H1 (cell line): Measurements from ENCODE around the gene LBR. TPM values are rescaled to one million over a fixed set of nuclear protein-coding genes. Genes with fewer than 3 reads are reported as not detected.

Experiments used
- CTCF ChIA-PET: fragments of 300-600 bp; sonication (Branson Sonifier 250); formaldehyde crosslinking; loops from one replicate; lab custom pipeline; 2021; ENCODE audit not compliant: partially characterized antibody; lab: Charles Lee
- POLR2A ChIA-PET: fragments of 300-600 bp; sonication (Branson Sonifier 250); formaldehyde crosslinking; loops from one replicate; lab custom pipeline; 2021; ENCODE audit warnings: inconsistent platforms; ENCODE audit not compliant: partially characterized antibody; lab: Charles Lee
- DNase-seq, 2 experiments: peaks; one replicate each; pipeline versions ENCODE4 v3.0.0 to v3.0.0-alpha.2; 2010 to 2022; ENCODE audit warnings: low spot score in 2 of 2, low read depth in 1 of 2, mixed read lengths in 1 of 2
- FAIRE-seq: peaks from 2 replicates; lab custom pipeline; 2011; peaks lifted over from hg19 to GRCh38; lab: Jason Lieb, UNC
- H2AFZ ChIP-seq: 2 replicates; pipeline ENCODE4 v1.8.1; 2012; ENCODE audit warnings: low read length, inconsistent platforms
- H2AK5ac ChIP-seq: 2 replicates; pipeline ENCODE4 v1.6.1; 2013; ENCODE audit warnings: low read depth, low read length
- H2BK120ac ChIP-seq: replicated peaks from 2 replicates; pipeline ENCODE3; 2013; ENCODE audit warnings: low read depth, low read length, inconsistent platforms
- H2BK12ac ChIP-seq: 2 replicates; pipeline ENCODE4 v1.6.1; 2013; ENCODE audit warnings: low read depth, low read length
- H2BK15ac ChIP-seq: 2 replicates; pipeline ENCODE4 v1.6.1; 2013; ENCODE audit warnings: low read length
- H2BK20ac ChIP-seq: 2 replicates; pipeline ENCODE4 v1.6.1; 2013; ENCODE audit warnings: low read length
- H2BK5ac ChIP-seq: 2 replicates; pipeline ENCODE4 v1.6.1; 2013; ENCODE audit warnings: low read depth, low read length
- H3K14ac ChIP-seq: 2 replicates; pipeline ENCODE4 v1.6.1; 2013; ENCODE audit warnings: inconsistent platforms; ENCODE audit not compliant: insufficient read length
- H3K18ac ChIP-seq: 2 replicates; pipeline ENCODE4 v1.6.1; 2013; ENCODE audit warnings: low read length; ENCODE audit errors: extremely low read depth
- H3K23ac ChIP-seq: 2 replicates; pipeline ENCODE4 v1.6.1; 2013; ENCODE audit warnings: inconsistent platforms; ENCODE audit not compliant: insufficient read length
- H3K23me2 ChIP-seq: 2 replicates; pipeline ENCODE4 v1.6.1; 2013; ENCODE audit warnings: low read depth, low read length
- H3K27ac ChIP-seq: 2 replicates; pipeline ENCODE4 v1.6.1; 2011; ENCODE audit warnings: low read depth, low read length, inconsistent platforms
- H3K27me3 ChIP-seq, 4 experiments: replicated peaks in 1 of 4; 1 replicate in 1 of 4; 2 replicates in 3 of 4; pipeline versions ENCODE4 v1.6.1 to v1.8.1; 2011 to 2013; ENCODE audit warnings: low read length in 3 of 4, mild to moderate bottlenecking in 3 of 4, inconsistent platforms in 2 of 4, mixed read lengths in 2 of 4, moderate library complexity in 1 of 4; ENCODE audit not compliant: control insufficient read depth in 3 of 4, insufficient read depth in 3 of 4; ENCODE audit errors: extremely low read depth in 1 of 4
- H3K36me3 ChIP-seq, 4 experiments: 2 replicates each; pipeline versions ENCODE4 v1.6.1 to v1.8.1; 2011 to 2013; ENCODE audit warnings: mild to moderate bottlenecking in 4 of 4, low read length in 3 of 4, moderate library complexity in 2 of 4, control low read depth in 1 of 4, inconsistent platforms in 1 of 4; ENCODE audit not compliant: insufficient read depth in 4 of 4, control insufficient read depth in 2 of 4
- H3K4ac ChIP-seq: replicated peaks from 2 replicates; pipeline ENCODE3; 2013; ENCODE audit warnings: low read length, low read depth, mixed read lengths, inconsistent platforms; ENCODE audit not compliant: insufficient read length
- H3K4me1 ChIP-seq, 4 experiments: replicated peaks in 1 of 4; 1 replicate in 1 of 4; 2 replicates in 3 of 4; pipeline versions ENCODE4 v1.6.1 to v1.8.1; 2011 to 2013; ENCODE audit warnings: low read length in 3 of 4, inconsistent platforms in 2 of 4, mixed read lengths in 1 of 4; ENCODE audit not compliant: insufficient read depth in 4 of 4, control insufficient read depth in 3 of 4
- H3K4me2 ChIP-seq, 2 experiments: 2 replicates each; pipeline versions ENCODE4 v1.6.1 to v1.8.1; 2011 to 2013; ENCODE audit warnings: low read depth in 2 of 2, low read length in 2 of 2, control low read depth in 1 of 2, inconsistent platforms in 1 of 2, mild to moderate bottlenecking in 1 of 2; ENCODE audit not compliant: insufficient read depth in 1 of 2
- H3K4me3 ChIP-seq, 4 experiments: fragments of 200-600, 300-600 bp in 1 of 4; sonication (generic), shearing (Covaris generic), sonication (Bioruptor Twin) in 1 of 4; 2 replicates each; pipeline versions ENCODE4 v1.5.1 to v1.8.1; 2011 to 2016; ENCODE audit warnings: low read length in 4 of 4, low read depth in 3 of 4, control low read depth in 2 of 4, inconsistent platforms in 2 of 4, mild to moderate bottlenecking in 2 of 4, mixed read lengths in 1 of 4, moderate library complexity in 1 of 4; ENCODE audit not compliant: insufficient read depth in 2 of 4; ENCODE audit errors: extremely low read depth in 1 of 4
- H3K56ac ChIP-seq: replicated peaks from 2 replicates; pipeline ENCODE3; 2013; ENCODE audit warnings: low read depth, mild to moderate bottlenecking, mixed read lengths, low read length, inconsistent platforms; ENCODE audit not compliant: insufficient read length
- H3K79me1 ChIP-seq: 2 replicates; pipeline ENCODE4 v1.6.1; 2013; ENCODE audit warnings: low read depth, low read length, control low read depth
- H3K79me2 ChIP-seq, 2 experiments: 2 replicates each; pipeline versions ENCODE4 v1.6.1 to v1.8.1; 2012 to 2013; ENCODE audit warnings: low read length in 2 of 2, mild to moderate bottlenecking in 2 of 2, inconsistent platforms in 1 of 2; ENCODE audit not compliant: insufficient read depth in 2 of 2, control insufficient read depth in 1 of 2
- H3K9ac ChIP-seq, 4 experiments: replicated peaks in 1 of 4; 1 replicate in 1 of 4; 2 replicates in 3 of 4; pipeline versions ENCODE4 v1.6.1 to v1.8.1; 2011 to 2013; ENCODE audit warnings: low read depth in 3 of 4, low read length in 3 of 4, control low read depth in 2 of 4, mild to moderate bottlenecking in 2 of 4, moderate library complexity in 2 of 4, inconsistent platforms in 1 of 4; ENCODE audit errors: extremely low read depth in 1 of 4
- H3K9me3 ChIP-seq, 2 experiments: 2 replicates each; pipeline versions ENCODE4 v1.6.1 to v1.8.1; 2012 to 2013; ENCODE audit warnings: mild to moderate bottlenecking in 2 of 2, moderate library complexity in 2 of 2, control low read depth in 1 of 2, inconsistent platforms in 1 of 2, low read depth in 1 of 2, low read length in 1 of 2, mixed read lengths in 1 of 2; ENCODE audit not compliant: insufficient read depth in 2 of 2
- H4K20me1 ChIP-seq, 2 experiments: replicated peaks in 1 of 2; 2 replicates each; pipeline versions ENCODE3 to v1.8.1; 2011 to 2013; ENCODE audit warnings: inconsistent platforms in 2 of 2, low read length in 2 of 2, mild to moderate bottlenecking in 1 of 2; ENCODE audit not compliant: insufficient read depth in 2 of 2, control insufficient read depth in 1 of 2
- H4K5ac ChIP-seq: 2 replicates; pipeline ENCODE4 v1.6.1; 2013; ENCODE audit warnings: low read length, low read depth, mixed read lengths, inconsistent platforms; ENCODE audit not compliant: insufficient read length
- H4K8ac ChIP-seq: 2 replicates; pipeline ENCODE4 v1.8.0; 2013; ENCODE audit warnings: mild to moderate bottlenecking, moderate library complexity, low read length, inconsistent platforms; ENCODE audit not compliant: insufficient read depth; ENCODE audit errors: extremely low read depth
- H4K91ac ChIP-seq: replicated peaks from 2 replicates; pipeline ENCODE3; 2013; ENCODE audit warnings: low read length, mixed read lengths, inconsistent platforms; ENCODE audit not compliant: insufficient read length
- ASH2L ChIP-seq: fragments of 200-600, 300-600 bp; sonication (generic); IDR thresholded peaks from one replicate; pipeline ENCODE4 v1.7.1; 2017; ENCODE audit warnings: low read length
- ATF3 ChIP-seq: IDR thresholded peaks from 2 replicates; pipeline ENCODE4 v1.6.1; 2011; ENCODE audit warnings: low read depth, mild to moderate bottlenecking, low read length; ENCODE audit not compliant: insufficient read depth
- BCL11A ChIP-seq, 2 experiments: IDR thresholded peaks; one replicate each; pipeline ENCODE4 v1.6.1; 2011; ENCODE audit warnings: low read depth in 2 of 2, low read length in 2 of 2, mild to moderate bottlenecking in 2 of 2
- FOSL1 ChIP-seq: IDR thresholded peaks from 2 replicates; pipeline ENCODE4 v1.6.1; 2011; ENCODE audit warnings: mild to moderate bottlenecking, low read depth, low read length, moderate library complexity; ENCODE audit not compliant: insufficient read depth
- KDM4A ChIP-seq: IDR thresholded peaks from one replicate; pipeline ENCODE4 v1.7.1; 2012; ENCODE audit warnings: low read depth, mild to moderate bottlenecking, moderate library complexity, low read length, inconsistent platforms; ENCODE audit not compliant: severe bottlenecking
- RAD21 ChIP-seq, 2 experiments: IDR thresholded peaks in 1 of 2; conservative IDR thresholded peaks in 1 of 2; 2 replicates each; pipeline ENCODE4 v1.6.1; 2011; ENCODE audit warnings: low read depth in 2 of 2, low read length in 2 of 2, improper control_type of control experiment in 1 of 2, inconsistent platforms in 1 of 2, mild to moderate bottlenecking in 1 of 2, moderate library complexity in 1 of 2
- RFX5 ChIP-seq: IDR thresholded peaks from 2 replicates; pipeline ENCODE4 v1.6.1; 2011; ENCODE audit warnings: low read depth, low read length, improper control_type of control experiment, borderline replicate concordance
- RXRA ChIP-seq: IDR thresholded peaks from 2 replicates; pipeline ENCODE4 v1.6.1; 2011; ENCODE audit warnings: low read depth, mild to moderate bottlenecking, low read length, moderate library complexity; ENCODE audit not compliant: insufficient read depth
- SIN3A ChIP-seq, 2 experiments: IDR thresholded peaks in 1 of 2; conservative IDR thresholded peaks in 1 of 2; 2 replicates each; pipeline ENCODE4 v1.6.1; 2011 to 2012; ENCODE audit warnings: low read length in 2 of 2, improper control_type of control experiment in 1 of 2, low read depth in 1 of 2, mild to moderate bottlenecking in 1 of 2
- SIX5 ChIP-seq: IDR thresholded peaks from 2 replicates; pipeline ENCODE4 v1.6.1; 2011; ENCODE audit warnings: mild to moderate bottlenecking, low read depth, low read length
- SP4 ChIP-seq: IDR thresholded peaks from 2 replicates; pipeline ENCODE4 v1.6.1; 2012; ENCODE audit warnings: low read length, inconsistent platforms
- TAF1 ChIP-seq: IDR thresholded peaks from 2 replicates; pipeline ENCODE4 v1.6.1; 2011; ENCODE audit warnings: mild to moderate bottlenecking, low read depth, low read length
- TCF12 ChIP-seq: IDR thresholded peaks from 2 replicates; pipeline ENCODE4 v1.6.1; 2011; ENCODE audit warnings: low read depth, mild to moderate bottlenecking, low read length
- YY1 ChIP-seq: IDR thresholded peaks from 2 replicates; pipeline ENCODE4 v1.6.1; 2011; ENCODE audit warnings: low read depth, mild to moderate bottlenecking, low read length
- WGBS, 2 experiments: shearing (Covaris generic) in 1 of 2; methylation state at CpG; one replicate each; pipeline versions ENCODE4 v1.1.6 to v1.1.7; 2013 to 2015; ENCODE audit warnings: low lambda C conversion rate in 2 of 2, mixed read lengths in 2 of 2, inconsistent platforms in 1 of 2, low coverage in 1 of 2, missing lambda C conversion rate in 1 of 2; ENCODE audit not compliant: insufficient replicate concordance in 2 of 2, insufficient coverage in 1 of 2, insufficient read length in 1 of 2; ENCODE audit errors: extremely low coverage in 1 of 2, missing lambda C conversion rate in 1 of 2; 5-methylcytosine and 5-hydroxymethylcytosine counted together
- polyA plus RNA-seq, 7 experiments: library from polyadenylated mRNA; depleted of rRNA in 3 of 7; stranded (reverse) in 5 of 7; unstranded in 2 of 7; fragments of >200 nt in 5 of 7; fragments of 200-250 nt in 2 of 7; gene quantifications; 1 replicate in 5 of 7; 2 replicates in 1 of 7; 4 replicates in 1 of 7; pipeline versions ENCODE4 v1.2.1 to v1.2.3, GENCODE V29; 2011 to 2013; ENCODE audit warnings: missing spikeins in 2 of 7, mixed read lengths in 2 of 7
- total RNA-seq: library from RNA; stranded (reverse); fragmentation: NEBNext Ultra II Directional; extraction: Animal tissue kit (Norgen Biotek cat#: 25700); gene quantifications from 2 replicates; pipeline ENCODE4 v1.2.1, GENCODE V29; 2021

LBR gene
- total and polyA plus RNA-seq, 2 of the 8 experiments (the other 6 are each of a cell fraction or from before 2014, with no cell fraction given), result 32.1 to 89.8 TPM

GRCh38 chr1:225476538-225476988 lies 48.7 kb upstream of the LBR start:
- Histone ChIP-seq H3K9ac (no peak overlapping the region), H4K5ac (no peak overlapping the region), H2BK20ac (no peak overlapping the region), H3K27ac (no peak overlapping the region), H3K79me2 (no peaks in the 10 kb centered on the region), H3K27me3 (no peaks in the 10 kb centered on the region), H3K23me2 (no peaks in the 10 kb centered on the region), H3K79me1 (no peaks in the 10 kb centered on the region), H3K9me3 (no peaks in the 10 kb centered on the region), H2BK5ac (no peak overlapping the region), H3K4me2 (no peak overlapping the region), H2BK15ac (no peak overlapping the region), H3K23ac (no peak overlapping the region), H2AFZ (no peak overlapping the region), H3K14ac (no peak overlapping the region), H4K8ac (no peak overlapping the region)
- CTCF ChIA-PET, result interaction anchor here (1.1 to 18.7 kb wide), 18 partner anchors 11 to 516 kb away, joined by 3 to 229 read pairs (median 6); partner anchors contain the start of genes EPHX1, LEFTY1, SRP9 and TMEM63A
- no peak for FAIRE-seq
- no peak for DNase-seq
- 65% methylated on average over 5 of the region's 5 CpGs; no CpG with 5 or more reads in 1 of the 2 experiments for WGBS, 2 experiments
- POLR2A ChIA-PET, result no interaction called here
- no peak for TF ChIP-seq BCL11A (IDR thresholded peaks at IDR 0.05; ENCODE audit: low read depth in 2 of 2, low read length in 2 of 2)
- no peak for TF ChIP-seq SP4
- no peak for TF ChIP-seq YY1
- no peak for TF ChIP-seq RXRA
- TF ChIP-seq TAF1, result no peak
- TF ChIP-seq FOSL1, result no peak
- TF ChIP-seq SIN3A (conservative IDR thresholded peaks at IDR 0.05 in 1 of 2, IDR thresholded peaks at IDR 0.05 in 1 of 2; ENCODE audit: low read depth in 1 of 2, low read length in 2 of 2), result no peak
- TF ChIP-seq ASH2L, result no peak
- TF ChIP-seq RFX5, result no peak
- no peak for TF ChIP-seq TCF12
- TF ChIP-seq KDM4A, result no peak
- TF ChIP-seq ATF3, result no peak
- TF ChIP-seq SIX5, result no peak
- no peak for TF ChIP-seq RAD21 (IDR thresholded peaks at IDR 0.05 in 1 of 2, conservative IDR thresholded peaks at IDR 0.05 in 1 of 2; ENCODE audit: low read depth in 2 of 2, low read length in 2 of 2)
- TF ChIP-seq, all 59 proteins: peak for 0
- no peak overlapping the region for H3K4ac ChIP-seq
- H4K20me1 ChIP-seq, result no peaks in the 10 kb centered on the region
- no peak overlapping the region for H4K91ac ChIP-seq
- no peak overlapping the region for H3K56ac ChIP-seq
- H3K4me3 ChIP-seq, result no peak overlapping the region
- H3K18ac ChIP-seq, result no peak overlapping the region
- peaks cover 0 to 6% (median 1%) of the 10 kb centered on the region in 4 experiments; a peak in 3 of 7 replicates for H3K4me1 ChIP-seq
- no peak overlapping the region for H2AK5ac ChIP-seq
- no peak overlapping the region for H2BK12ac ChIP-seq
- H2BK120ac ChIP-seq, result no peak overlapping the region
- no peaks in the 10 kb centered on the region for H3K36me3 ChIP-seq
